ACHN (cell line): Measurements from ENCODE around the gene PIK3R5.
"Not testable (repeated sequence)": the region's sequence is repeated elsewhere in the genome, so short reads cannot be mapped to it uniquely, and the experiment has no call there.

Experiments used
- DNase-seq: peaks from one replicate; pipeline ENCODE4 v3.0.0-alpha.2; 2015
- in situ Hi-C: cut with HindIII; loops from 2 replicates; pipeline ENCODE4 v1.10.0; 2017; ENCODE audit warnings: low sequenced_read_pairs, low pct_ligation_motif_present, low pct_unique_long_range_greater_than_20kb

The PIK3R5 gene

GRCh38 chr17:8892338-8892690, 73.2 kb downstream of the PIK3R5 start:
- no peak for DNase-seq
- in situ Hi-C loops = no loop called here

- no peak for DNase-seq
- in situ Hi-C loops = no loop called here
These were observed 74.8 kb downstream of the PIK3R5 start for GRCh38 chr17:8890671-8891070.

GRCh38 chr17:8889458-8890210, 75.9 kb downstream of the PIK3R5 start:
- DNase-seq = no peak
- in situ Hi-C loops = no loop called here

- in situ Hi-C loops = no loop called here
- no peak for DNase-seq
These were observed 76.7 kb downstream of the PIK3R5 start for GRCh38 chr17:8888704-8889302.

GRCh38 chr17:8887834-8888703, 77.4 kb downstream of the PIK3R5 start:
- in situ Hi-C loops = no loop called here
- no peak for DNase-seq

GRCh38 chr17:8887301-8887700, 78.2 kb downstream of the PIK3R5 start:
- DNase-seq = no peak
- in situ Hi-C loops = no loop called here

GRCh38 chr17:8885967-8886684, 79.4 kb downstream of the PIK3R5 start:
- in situ Hi-C loops = no loop called here
- DNase-seq = no peak

GRCh38 chr17:8885163-8885966, 80.1 kb downstream of the PIK3R5 start:
- in situ Hi-C loops, DNase-seq: not testable (repeated sequence)

GRCh38 chr17:8884336-8884990, 81.0 kb downstream of the PIK3R5 start:
- no peak for DNase-seq
- in situ Hi-C loops = no loop called here

- in situ Hi-C loops = no loop called here
- no peak for DNase-seq
These were observed 82.2 kb downstream of the PIK3R5 start for GRCh38 chr17:8883353-8883752.

GRCh38 chr17:8881606-8882005, 83.9 kb downstream of the PIK3R5 start:
- in situ Hi-C loops = no loop called here
- no peak for DNase-seq

GRCh38 chr17:8880466-8880865, 85.0 kb downstream of the PIK3R5 start:
- in situ Hi-C loops = no loop called here
- DNase-seq = no peak

- in situ Hi-C loops = no loop called here
- no peak for DNase-seq
These were observed 86.1 kb downstream of the PIK3R5 start for GRCh38 chr17:8879410-8879809.

GRCh38 chr17:8877984-8878383, 87.5 kb downstream of the PIK3R5 start:
- no peak for DNase-seq

GRCh38 chr17:8875957-8876356, 89.5 kb downstream of the PIK3R5 start:
- in situ Hi-C loops = no loop called here
- DNase-seq = no peak

More at GRCh38 chr17:8877984-8878383, 87.5 kb downstream of the PIK3R5 start:
- in situ Hi-C loops = no loop called here

- in situ Hi-C loops = no loop called here
- DNase-seq = no peak
These were observed 90.1 kb downstream of the PIK3R5 start for GRCh38 chr17:8875436-8875835.

GRCh38 chr17:8873801-8874715, 91.4 kb downstream of the PIK3R5 start:
- in situ Hi-C loops = no loop called here
- DNase-seq = no peak
